ENCODE data around the gene AP3M1. TPM values are rescaled to one million over a fixed set of nuclear protein-coding genes. Genes with fewer than 3 reads are reported as not detected.

The AP3M1 gene
- total RNA-seq, 4 donors from 2014 or later = 19.7 to 24.7 (median 21.1) TPM

DNA sequence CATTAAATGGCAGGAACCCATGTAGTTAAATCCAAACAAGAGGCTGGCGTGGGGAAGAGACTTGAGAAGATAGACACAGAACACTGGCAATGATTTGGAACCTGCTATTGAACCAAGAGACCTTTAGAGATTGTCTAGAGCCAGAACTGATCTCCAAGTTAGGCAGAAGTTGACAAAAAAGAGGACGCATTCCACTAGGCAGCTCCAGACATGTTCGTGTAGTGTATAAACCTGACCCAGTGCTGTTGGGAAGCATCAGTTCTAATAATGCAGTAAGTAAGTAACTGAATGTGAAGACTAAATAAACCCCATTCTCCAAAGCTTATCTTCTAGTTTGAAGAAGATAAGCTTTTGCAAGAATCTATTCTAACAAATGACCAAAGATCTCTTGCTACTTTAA, 50.8 kb downstream of the AP3M1 start:
- Histone ChIP-seq H3K36me3 (peaks cover 86% of the 10 kb centered on the region), H3K27me3 (no peaks in the 10 kb centered on the region), H3K27ac (no peak overlapping the region), H3K9me3 (no peaks in the 10 kb centered on the region), H3K4me3 (no peak overlapping the region), H3K4me1 (no peaks in the 10 kb centered on the region)
- 58% methylated on average over 3 of the region's 3 CpGs for WGBS
- no peak for DNase-seq (ENCODE audit: low spot score in 2 of 2)
- TF ChIP-seq POLR2AphosphoS5 (IDR thresholded peaks at IDR 0.05) = no peak
- TF ChIP-seq, protein P1, sequence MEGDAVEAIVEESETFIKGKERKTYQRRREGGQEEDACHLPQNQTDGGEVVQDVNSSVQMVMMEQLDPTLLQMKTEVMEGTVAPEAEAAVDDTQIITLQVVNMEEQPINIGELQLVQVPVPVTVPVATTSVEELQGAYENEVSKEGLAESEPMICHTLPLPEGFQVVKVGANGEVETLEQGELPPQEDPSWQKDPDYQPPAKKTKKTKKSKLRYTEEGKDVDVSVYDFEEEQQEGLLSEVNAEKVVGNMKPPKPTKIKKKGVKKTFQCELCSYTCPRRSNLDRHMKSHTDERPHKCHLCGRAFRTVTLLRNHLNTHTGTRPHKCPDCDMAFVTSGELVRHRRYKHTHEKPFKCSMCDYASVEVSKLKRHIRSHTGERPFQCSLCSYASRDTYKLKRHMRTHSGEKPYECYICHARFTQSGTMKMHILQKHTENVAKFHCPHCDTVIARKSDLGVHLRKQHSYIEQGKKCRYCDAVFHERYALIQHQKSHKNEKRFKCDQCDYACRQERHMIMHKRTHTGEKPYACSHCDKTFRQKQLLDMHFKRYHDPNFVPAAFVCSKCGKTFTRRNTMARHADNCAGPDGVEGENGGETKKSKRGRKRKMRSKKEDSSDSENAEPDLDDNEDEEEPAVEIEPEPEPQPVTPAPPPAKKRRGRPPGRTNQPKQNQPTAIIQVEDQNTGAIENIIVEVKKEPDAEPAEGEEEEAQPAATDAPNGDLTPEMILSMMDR (IDR thresholded peaks at IDR 0.05) = no peak
- no peak for TF ChIP-seq POLR2A (IDR thresholded peaks at IDR 0.05)
- no peak for TF ChIP-seq EP300 (IDR thresholded peaks at IDR 0.05)

DNA sequence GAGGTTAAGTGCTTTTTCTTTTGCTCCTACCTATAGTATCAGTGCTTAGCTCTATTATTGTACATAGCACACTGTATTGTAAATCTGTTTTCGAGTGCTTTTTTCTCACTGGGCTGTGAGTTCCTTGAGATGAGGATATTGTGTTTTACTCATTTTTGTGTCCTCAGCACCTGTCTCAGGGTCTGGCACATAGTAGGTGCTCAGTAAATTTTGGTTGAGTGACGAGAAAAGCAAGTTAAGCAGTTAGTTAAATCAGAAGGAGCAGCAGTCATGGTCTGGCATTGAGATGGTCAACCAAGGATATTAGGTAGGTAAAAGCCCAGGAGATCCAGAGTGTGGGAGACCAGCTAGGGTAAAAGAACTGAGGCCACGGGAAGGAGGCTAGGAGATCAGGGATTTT, 51.2 kb downstream of the AP3M1 start:
- no peak overlapping the region for H3K27ac ChIP-seq
- no peaks in the 10 kb centered on the region for H3K4me1 ChIP-seq
- WGBS = 84% methylated on average over 3 of the region's 3 CpGs
- H3K27me3 ChIP-seq = no peaks in the 10 kb centered on the region
- H3K4me3 ChIP-seq = no peak overlapping the region
- H3K36me3 ChIP-seq = peaks cover 86% of the 10 kb centered on the region
- no peaks in the 10 kb centered on the region for H3K9me3 ChIP-seq
- TF ChIP-seq POLR2AphosphoS5 (IDR thresholded peaks at IDR 0.05) = no peak
- DNase-seq (ENCODE audit: low spot score in 2 of 2) = no peak

DNA sequence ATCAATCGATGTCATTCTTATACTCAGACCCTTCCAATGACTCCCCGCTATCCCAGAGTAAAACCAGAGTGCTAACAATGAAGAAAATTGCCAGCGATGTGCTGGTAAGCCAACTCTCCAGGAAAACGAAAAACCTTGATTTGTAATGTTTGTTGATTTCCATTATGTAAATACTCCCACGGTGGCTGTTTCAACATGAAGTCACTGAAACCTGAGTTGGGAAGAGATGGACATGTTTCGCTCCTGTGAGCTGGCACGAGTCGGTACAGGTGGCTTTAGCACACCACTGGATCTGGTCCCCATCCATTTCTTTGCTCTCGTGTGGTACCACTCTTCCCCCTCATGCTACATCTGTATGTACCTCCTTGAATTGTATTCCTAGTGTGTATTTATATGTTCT, 52.9 kb downstream of the AP3M1 start:
- H3K36me3 ChIP-seq = peaks cover 91% of the 10 kb centered on the region
- 93% methylated on average over 9 of the region's 9 CpGs for WGBS
- no peak for DNase-seq (ENCODE audit: low spot score in 2 of 2)

DNA sequence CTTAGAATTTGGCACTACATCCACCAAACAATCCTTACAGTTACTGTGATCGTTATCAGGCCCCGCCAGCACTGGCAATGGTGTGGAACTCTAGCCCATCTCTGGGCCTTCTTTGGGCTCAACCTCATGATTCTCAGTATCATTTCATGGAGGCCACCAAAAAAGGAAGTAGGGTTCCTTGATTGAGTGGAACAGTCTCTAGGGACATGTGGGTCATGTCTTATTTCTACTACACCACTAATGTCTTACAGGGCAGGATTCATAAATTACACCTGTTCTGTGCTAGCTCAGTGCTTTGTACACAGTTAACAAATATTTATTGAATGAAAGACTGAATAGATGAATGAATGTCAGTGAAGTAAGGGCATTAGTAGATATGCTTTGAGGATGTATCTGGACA, 53.9 kb downstream of the AP3M1 start:
- Histone ChIP-seq H3K36me3 (peaks cover 91% of the 10 kb centered on the region), H3K27ac (no peak overlapping the region), H3K4me3 (no peak overlapping the region), H3K4me1 (no peaks in the 10 kb centered on the region), H3K27me3 (no peaks in the 10 kb centered on the region), H3K9me3 (no peaks in the 10 kb centered on the region)
- no peak for DNase-seq (ENCODE audit: low spot score in 2 of 2)
- WGBS = 97% methylated on average over 2 of the region's 2 CpGs
- no peak for TF ChIP-seq POLR2AphosphoS5 (IDR thresholded peaks at IDR 0.05)
- TF ChIP-seq, protein P1 (IDR thresholded peaks at IDR 0.05) = no peak
- no peak for TF ChIP-seq POLR2A (IDR thresholded peaks at IDR 0.05)
- TF ChIP-seq EP300 (IDR thresholded peaks at IDR 0.05) = no peak

More for the DNA sequence above, 52.9 kb downstream of the AP3M1 start:
- Histone ChIP-seq H3K4me1 (no peaks in the 10 kb centered on the region), H3K9me3 (no peaks in the 10 kb centered on the region), H3K27ac (no peak overlapping the region), H3K27me3 (no peaks in the 10 kb centered on the region), H3K4me3 (no peak overlapping the region)
- TF ChIP-seq POLR2A (IDR thresholded peaks at IDR 0.05) (no peak), EP300 (IDR thresholded peaks at IDR 0.05) (no peak), POLR2AphosphoS5 (IDR thresholded peaks at IDR 0.05) (no peak)
- TF ChIP-seq, protein P1 (IDR thresholded peaks at IDR 0.05) = no peak

DNA sequence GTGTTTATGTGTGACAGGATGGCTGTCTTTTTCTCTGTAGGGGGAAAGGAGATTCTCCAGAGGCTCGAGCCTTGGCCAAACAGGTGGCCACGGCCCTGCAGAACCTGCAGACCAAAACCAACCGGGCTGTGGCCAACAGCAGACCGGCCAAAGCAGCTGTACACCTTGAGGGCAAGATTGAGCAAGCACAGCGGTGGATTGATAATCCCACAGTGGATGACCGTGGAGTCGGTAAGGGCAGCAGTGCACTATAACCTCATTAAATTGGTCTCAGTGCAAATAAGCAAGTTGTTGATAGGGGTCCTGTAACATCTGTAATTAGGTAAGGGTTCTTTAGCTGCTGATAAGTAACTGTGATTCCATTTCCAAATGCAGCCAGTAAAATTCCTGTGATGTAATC, 56.4 kb downstream of the AP3M1 start:
- 92% methylated on average over 7 of the region's 7 CpGs for WGBS
- Histone ChIP-seq H3K4me3 (no peak overlapping the region), H3K4me1 (no peaks in the 10 kb centered on the region), H3K27me3 (no peaks in the 10 kb centered on the region), H3K36me3 (peaks cover 86% of the 10 kb centered on the region), H3K27ac (no peak overlapping the region), H3K9me3 (no peaks in the 10 kb centered on the region)
- DNase-seq (ENCODE audit: low spot score in 2 of 2) = no peak
- TF ChIP-seq POLR2A (IDR thresholded peaks at IDR 0.05) (no peak), EP300 (IDR thresholded peaks at IDR 0.05) (no peak), POLR2AphosphoS5 (IDR thresholded peaks at IDR 0.05) (no peak)
- TF ChIP-seq, protein P1 (IDR thresholded peaks at IDR 0.05) = no peak

DNA sequence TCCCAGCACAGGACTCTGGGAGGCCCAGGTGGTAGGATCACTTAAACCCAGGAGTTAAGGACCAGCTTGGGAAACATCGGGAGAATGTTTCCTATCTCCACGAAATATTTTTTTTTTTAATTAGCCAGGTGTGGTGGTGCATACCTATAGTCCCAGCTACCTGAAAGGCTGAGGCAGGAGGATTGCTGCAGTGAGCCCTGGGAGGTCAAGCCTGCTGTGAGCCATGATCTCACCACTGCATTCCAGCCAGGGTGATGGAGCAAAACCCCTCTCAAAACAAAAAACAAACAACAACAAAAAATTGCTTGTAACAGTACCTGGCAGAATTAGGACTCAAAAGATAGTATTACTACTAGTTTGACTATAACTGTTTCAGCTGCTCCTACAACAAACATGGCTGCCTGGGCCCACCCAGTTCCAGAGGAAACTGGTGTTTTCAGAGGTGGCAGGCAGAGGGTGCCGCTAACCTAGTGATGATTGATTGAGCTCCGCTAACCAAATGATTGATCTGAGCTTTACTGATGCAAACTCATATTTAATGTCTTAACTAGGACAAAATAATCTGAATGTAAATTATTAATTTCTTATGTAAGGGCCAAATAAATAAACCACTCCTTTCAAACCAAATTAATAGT, 57.0 kb downstream of the AP3M1 start:
- no peak overlapping the region for H3K4me3 ChIP-seq
- 92% methylated on average over 4 of the region's 4 CpGs for WGBS
- no peak overlapping the region for H3K27ac ChIP-seq
- no peaks in the 10 kb centered on the region for H3K9me3 ChIP-seq
- H3K4me1 ChIP-seq = no peaks in the 10 kb centered on the region
- H3K27me3 ChIP-seq = no peaks in the 10 kb centered on the region
- H3K36me3 ChIP-seq = peaks cover 84% of the 10 kb centered on the region
- DNase-seq (ENCODE audit: low spot score in 2 of 2) = no peak
- TF ChIP-seq POLR2AphosphoS5 (IDR thresholded peaks at IDR 0.05) (no peak), POLR2A (IDR thresholded peaks at IDR 0.05) (no peak)
- TF ChIP-seq, protein P1 (IDR thresholded peaks at IDR 0.05) = no peak

Data from suprapubic skin (tissue), 4 donors.